ENCODE data around the gene IL17B. TPM values are rescaled to one million over a fixed set of nuclear protein-coding genes. Genes with fewer than 3 reads are reported as not detected.
A peak's percentile ranks its signal among the peaks of the same experiment; 100 is the strongest.

IL17B gene
- total RNA-seq, 1 experiment from 2014 or later, result not detected

- ChIA-PET POLR2A (no interaction called here), CTCF (interaction anchor here (0.8 to 6.0 kb wide), 21 partner anchors 10 to 196 kb away, joined by 3 to 57 read pairs (median 6); partner anchors contain the start of genes CSNK1A1 and IL17B)
- DNase-seq (ENCODE audit: low spot score), result no peak
- H3K36me3 Mint-ChIP-seq, result no peaks in the 10 kb centered on the region
- TF ChIP-seq ZNF263 (CRISPR knock-in tag; IDR thresholded peaks at IDR 0.05; ENCODE audit: low read depth) (no peak), ZNF416 (CRISPR knock-in tag; IDR thresholded peaks at IDR 0.05) (no peak)
- no peak overlapping the region for H3K27ac Mint-ChIP-seq
- no peak for ATAC-seq
- H3K4me1 Mint-ChIP-seq, result peaks cover 45% of the 10 kb centered on the region
- H3K4me3 Mint-ChIP-seq, result no peak overlapping the region
- H3K9me3 Mint-ChIP-seq, result no peaks in the 10 kb centered on the region
- no peaks in the 10 kb centered on the region for H3K27me3 Mint-ChIP-seq (ENCODE audit: low read depth)
These were observed 44.1 kb upstream of the IL17B start for GRCh38 chr5:149423049-149423793.

DNA sequence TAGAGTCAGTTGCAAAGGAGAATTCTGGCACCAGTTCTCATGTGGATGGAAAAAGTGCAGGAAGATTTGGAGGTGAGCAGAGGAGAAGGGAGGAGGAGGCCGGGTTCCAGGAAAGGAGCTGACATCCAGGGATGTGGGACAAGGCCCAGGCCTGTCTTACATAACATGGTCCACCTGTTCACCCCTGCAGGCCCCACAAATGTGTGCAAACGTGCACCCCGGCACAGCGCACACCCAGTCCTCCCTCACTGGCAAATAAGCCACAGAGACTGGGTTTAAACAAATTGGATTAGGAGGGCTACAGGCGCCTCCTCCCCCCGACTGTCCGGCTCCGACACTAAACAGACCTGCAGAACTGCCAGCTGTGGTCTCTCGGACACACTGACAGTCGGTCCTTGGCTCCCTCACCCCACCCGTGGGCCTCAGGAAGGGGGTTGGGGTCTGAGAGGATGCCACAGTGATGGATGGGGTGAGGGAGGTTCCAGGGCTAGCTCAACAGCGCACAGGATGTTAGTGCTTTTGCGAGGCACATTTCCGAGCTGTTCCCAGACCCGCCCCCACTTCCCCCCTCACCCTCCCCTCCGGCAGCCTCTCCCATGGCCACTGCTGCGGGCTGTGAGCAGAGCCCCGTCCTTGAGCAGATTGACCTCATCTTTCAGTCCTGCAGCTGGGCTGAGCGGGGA lies 43.4 kb upstream of the IL17B start:
- CTCF ChIA-PET, result interaction anchor here (0.8 to 6.0 kb wide), 14 partner anchors 9 to 177 kb away, joined by 3 to 57 read pairs (median 4); partner anchors contain the start of genes CSNK1A1 and IL17B
- POLR2A ChIA-PET, result no interaction called here

More for the DNA sequence above, 43.4 kb upstream of the IL17B start:
- DNase-seq (ENCODE audit: low spot score) (peak; percentile 49), ATAC-seq (peak; percentile 43)
- TF ChIP-seq MXD4 (CRISPR knock-in tag; IDR thresholded peaks at IDR 0.05; ENCODE audit: borderline replicate concordance), result no peak
- TF ChIP-seq, protein P1, sequence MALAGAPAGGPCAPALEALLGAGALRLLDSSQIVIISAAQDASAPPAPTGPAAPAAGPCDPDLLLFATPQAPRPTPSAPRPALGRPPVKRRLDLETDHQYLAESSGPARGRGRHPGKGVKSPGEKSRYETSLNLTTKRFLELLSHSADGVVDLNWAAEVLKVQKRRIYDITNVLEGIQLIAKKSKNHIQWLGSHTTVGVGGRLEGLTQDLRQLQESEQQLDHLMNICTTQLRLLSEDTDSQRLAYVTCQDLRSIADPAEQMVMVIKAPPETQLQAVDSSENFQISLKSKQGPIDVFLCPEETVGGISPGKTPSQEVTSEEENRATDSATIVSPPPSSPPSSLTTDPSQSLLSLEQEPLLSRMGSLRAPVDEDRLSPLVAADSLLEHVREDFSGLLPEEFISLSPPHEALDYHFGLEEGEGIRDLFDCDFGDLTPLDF (CRISPR knock-in tag; IDR thresholded peaks at IDR 0.05), result no peak
- TF ChIP-seq OVOL2 (CRISPR knock-in tag; IDR thresholded peaks at IDR 0.05; ENCODE audit: borderline replicate concordance), result no peak
- TF ChIP-seq CREM (CRISPR knock-in tag; IDR thresholded peaks at IDR 0.05), result no peak
- no peak for TF ChIP-seq ESRRA (CRISPR knock-in tag; IDR thresholded peaks at IDR 0.05; ENCODE audit: borderline replicate concordance)
- TF ChIP-seq AFF4 (CRISPR knock-in tag; IDR thresholded peaks at IDR 0.05; ENCODE audit: borderline replicate concordance), result no peak
- TF ChIP-seq, protein P2, sequence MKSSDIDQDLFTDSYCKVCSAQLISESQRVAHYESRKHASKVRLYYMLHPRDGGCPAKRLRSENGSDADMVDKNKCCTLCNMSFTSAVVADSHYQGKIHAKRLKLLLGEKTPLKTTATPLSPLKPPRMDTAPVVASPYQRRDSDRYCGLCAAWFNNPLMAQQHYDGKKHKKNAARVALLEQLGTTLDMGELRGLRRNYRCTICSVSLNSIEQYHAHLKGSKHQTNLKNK (CRISPR knock-in tag; IDR thresholded peaks at IDR 0.05), result no peak
- TF ChIP-seq, protein P3, sequence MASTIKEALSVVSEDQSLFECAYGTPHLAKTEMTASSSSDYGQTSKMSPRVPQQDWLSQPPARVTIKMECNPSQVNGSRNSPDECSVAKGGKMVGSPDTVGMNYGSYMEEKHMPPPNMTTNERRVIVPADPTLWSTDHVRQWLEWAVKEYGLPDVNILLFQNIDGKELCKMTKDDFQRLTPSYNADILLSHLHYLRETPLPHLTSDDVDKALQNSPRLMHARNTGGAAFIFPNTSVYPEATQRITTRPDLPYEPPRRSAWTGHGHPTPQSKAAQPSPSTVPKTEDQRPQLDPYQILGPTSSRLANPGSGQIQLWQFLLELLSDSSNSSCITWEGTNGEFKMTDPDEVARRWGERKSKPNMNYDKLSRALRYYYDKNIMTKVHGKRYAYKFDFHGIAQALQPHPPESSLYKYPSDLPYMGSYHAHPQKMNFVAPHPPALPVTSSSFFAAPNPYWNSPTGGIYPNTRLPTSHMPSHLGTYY (CRISPR knock-in tag; IDR thresholded peaks at IDR 0.05), result no peak
- no peak for TF ChIP-seq ZBTB21 (CRISPR knock-in tag; IDR thresholded peaks at IDR 0.05; ENCODE audit: borderline replicate concordance)
- TF ChIP-seq RELA (CRISPR knock-in tag; IDR thresholded peaks at IDR 0.05; ENCODE audit: borderline replicate concordance), result no peak
- TF ChIP-seq NFYB (CRISPR knock-in tag; conservative IDR thresholded peaks at IDR 0.05; ENCODE audit: low read depth), result no peak
- no peak for TF ChIP-seq ZSCAN18 (CRISPR knock-in tag; IDR thresholded peaks at IDR 0.05)
- TF ChIP-seq, protein P4, sequence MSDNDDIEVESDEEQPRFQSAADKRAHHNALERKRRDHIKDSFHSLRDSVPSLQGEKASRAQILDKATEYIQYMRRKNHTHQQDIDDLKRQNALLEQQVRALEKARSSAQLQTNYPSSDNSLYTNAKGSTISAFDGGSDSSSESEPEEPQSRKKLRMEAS (CRISPR knock-in tag; IDR thresholded peaks at IDR 0.05), result no peak
- no peak for TF ChIP-seq FOXJ3 (CRISPR knock-in tag; IDR thresholded peaks at IDR 0.05; ENCODE audit: borderline replicate concordance)
- TF ChIP-seq ZNF219 (CRISPR knock-in tag; IDR thresholded peaks at IDR 0.05; ENCODE audit: borderline replicate concordance), result no peak
- Mint-ChIP-seq H3K27me3 (ENCODE audit: low read depth) (no peaks in the 10 kb centered on the region), H3K36me3 (no peaks in the 10 kb centered on the region), H3K4me1 (peaks cover 46% of the 10 kb centered on the region), H3K4me3 (no peak overlapping the region), H3K27ac (no peak overlapping the region), H3K9me3 (no peaks in the 10 kb centered on the region)
